ENCODE results near the gene ZFYVE26. TPM values are rescaled to one million over a fixed set of nuclear protein-coding genes. Genes with fewer than 3 reads are reported as not detected.

The ZFYVE26 gene
- total and polyA plus RNA-seq, 10 of the 15 experiments (the other 5 are each of a cell fraction or from before 2014, with no cell fraction given): 1.00 to 25.6 (median 12.0) TPM

DNA sequence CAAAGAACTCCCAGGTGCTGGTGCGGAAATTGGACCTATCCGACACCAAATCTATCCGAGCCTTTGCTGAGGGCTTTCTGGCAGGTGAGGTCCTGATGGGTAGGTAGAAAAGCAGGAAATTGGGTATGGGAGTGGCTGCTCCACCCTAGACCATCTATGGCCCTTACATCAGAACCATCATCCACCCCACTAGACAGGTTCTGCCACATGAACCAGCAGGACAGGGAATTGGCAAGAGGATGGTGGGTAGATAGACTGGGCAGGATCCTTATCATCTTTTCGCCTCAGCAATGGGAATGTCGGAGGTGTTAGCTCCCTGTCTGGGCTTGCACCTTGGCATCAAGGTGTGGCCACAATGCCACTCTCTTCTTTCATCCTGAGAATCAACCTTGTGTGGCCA is 91.2 kb downstream of the ZFYVE26 start:
- ChIA-PET SMC1A (ENCODE audit: uncharacterized antibody, unreplicated experiment) (no interaction called here), RAD21 (ENCODE audit: unreplicated experiment) (no interaction called here), CTCF (no interaction called here), POLR2A (no interaction called here)
- H3K9ac ChIP-seq (ENCODE audit: control insufficient read depth, insufficient read depth, low read length): no peak overlapping the region
- no peak for DNase-seq (ENCODE audit: low read depth, low spot score)
- H4K20me1 ChIP-seq (ENCODE audit: control insufficient read depth, insufficient read depth): no peaks in the 10 kb centered on the region
- H2AFZ ChIP-seq (ENCODE audit: control insufficient read depth, low read depth, low read length): no peak overlapping the region
- no peaks in the 10 kb centered on the region; the same call in 2 of the 3 replicates for H3K9me3 ChIP-seq (replicated peaks; ENCODE audit: control insufficient read depth, insufficient read depth, low read length)
- H3K4me3 ChIP-seq: no peak overlapping the region
- intact Hi-C loops (cut with micrococcal nuclease; ENCODE audit: unreplicated experiment) (no loop called here), in situ Hi-C loops (cut with MboI) (no loop called here)
- no TSS peak for BruUV-seq (replicated peaks)
- no peaks in the 10 kb centered on the region for H3K79me2 ChIP-seq (ENCODE audit: control insufficient read depth, insufficient read depth, low read length)
- FAIRE-seq: no peak
- ATAC-seq: no peak
- no peaks in the 10 kb centered on the region for H3K27me3 ChIP-seq (replicated peaks in 1 of 2; ENCODE audit: control insufficient read depth in 2 of 2, insufficient read depth in 2 of 2, low read length in 1 of 2)
- TF ChIP-seq, protein P1, sequence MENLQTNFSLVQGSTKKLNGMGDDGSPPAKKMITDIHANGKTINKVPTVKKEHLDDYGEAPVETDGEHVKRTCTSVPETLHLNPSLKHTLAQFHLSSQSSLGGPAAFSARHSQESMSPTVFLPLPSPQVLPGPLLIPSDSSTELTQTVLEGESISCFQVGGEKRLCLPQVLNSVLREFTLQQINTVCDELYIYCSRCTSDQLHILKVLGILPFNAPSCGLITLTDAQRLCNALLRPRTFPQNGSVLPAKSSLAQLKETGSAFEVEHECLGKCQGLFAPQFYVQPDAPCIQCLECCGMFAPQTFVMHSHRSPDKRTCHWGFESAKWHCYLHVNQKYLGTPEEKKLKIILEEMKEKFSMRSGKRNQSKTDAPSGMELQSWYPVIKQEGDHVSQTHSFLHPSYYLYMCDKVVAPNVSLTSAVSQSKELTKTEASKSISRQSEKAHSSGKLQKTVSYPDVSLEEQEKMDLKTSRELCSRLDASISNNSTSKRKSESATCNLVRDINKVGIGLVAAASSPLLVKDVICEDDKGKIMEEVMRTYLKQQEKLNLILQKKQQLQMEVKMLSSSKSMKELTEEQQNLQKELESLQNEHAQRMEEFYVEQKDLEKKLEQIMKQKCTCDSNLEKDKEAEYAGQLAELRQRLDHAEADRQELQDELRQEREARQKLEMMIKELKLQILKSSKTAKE (IDR thresholded peaks at IDR 0.05; ENCODE audit: low read depth, poor library complexity, severe bottlenecking): no peak
- no peak for TF ChIP-seq ZNF274 (IDR thresholded peaks at IDR 0.05; ENCODE audit: insufficient read depth, insufficient read length)
- no peak for TF ChIP-seq CREM (IDR thresholded peaks at IDR 0.05; ENCODE audit: low read depth)
- no peak for TF ChIP-seq BMI1 (IDR thresholded peaks at IDR 0.05; ENCODE audit: borderline replicate concordance)
- TF ChIP-seq NFXL1 (IDR thresholded peaks at IDR 0.05; ENCODE audit: borderline replicate concordance): no peak
- TF ChIP-seq MYB (IDR thresholded peaks at IDR 0.05; ENCODE audit: borderline replicate concordance, low read depth, low read length): no peak
- TF ChIP-seq NFYA (IDR thresholded peaks at IDR 0.05; ENCODE audit: borderline replicate concordance, low read depth, low read length): no peak
- TF ChIP-seq TBL1XR1 (IDR thresholded peaks at IDR 0.05; ENCODE audit: low read depth, low read length): no peak
- no peak for TF ChIP-seq NR2C1 (IDR thresholded peaks at IDR 0.05)
- no peak for TF ChIP-seq RELA (IDR thresholded peaks at IDR 0.05; ENCODE audit: borderline replicate concordance, partially characterized antibody)
- no peaks in the 10 kb centered on the region for H3K36me3 ChIP-seq (ENCODE audit: control insufficient read depth in 2 of 2, insufficient read depth in 2 of 2, low read length in 1 of 2)
- WGBS (ENCODE audit: insufficient coverage, insufficient replicate concordance, low lambda C conversion rate, missing lambda C conversion rate): 57% methylated on average over 5 of the region's 5 CpGs
- no peak overlapping the region for H3K4me2 ChIP-seq (ENCODE audit: control insufficient read depth, insufficient read depth)
- no peak overlapping the region for H3K27ac ChIP-seq (ENCODE audit: control insufficient read depth, insufficient read depth)
- no peaks in the 10 kb centered on the region; the same call in 1 of the 2 replicates for H3K4me1 ChIP-seq (ENCODE audit: control insufficient read depth, insufficient read depth, low read length)

Data from GM12878 (cell line).